ENCODE results near the gene RRP9.
"Not testable (repeated sequence)": the region's sequence is repeated elsewhere in the genome, so short reads cannot be mapped to it uniquely, and the experiment has no call there.

The RRP9 gene, protein sequence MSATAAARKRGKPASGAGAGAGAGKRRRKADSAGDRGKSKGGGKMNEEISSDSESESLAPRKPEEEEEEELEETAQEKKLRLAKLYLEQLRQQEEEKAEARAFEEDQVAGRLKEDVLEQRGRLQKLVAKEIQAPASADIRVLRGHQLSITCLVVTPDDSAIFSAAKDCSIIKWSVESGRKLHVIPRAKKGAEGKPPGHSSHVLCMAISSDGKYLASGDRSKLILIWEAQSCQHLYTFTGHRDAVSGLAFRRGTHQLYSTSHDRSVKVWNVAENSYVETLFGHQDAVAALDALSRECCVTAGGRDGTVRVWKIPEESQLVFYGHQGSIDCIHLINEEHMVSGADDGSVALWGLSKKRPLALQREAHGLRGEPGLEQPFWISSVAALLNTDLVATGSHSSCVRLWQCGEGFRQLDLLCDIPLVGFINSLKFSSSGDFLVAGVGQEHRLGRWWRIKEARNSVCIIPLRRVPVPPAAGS

DNA sequence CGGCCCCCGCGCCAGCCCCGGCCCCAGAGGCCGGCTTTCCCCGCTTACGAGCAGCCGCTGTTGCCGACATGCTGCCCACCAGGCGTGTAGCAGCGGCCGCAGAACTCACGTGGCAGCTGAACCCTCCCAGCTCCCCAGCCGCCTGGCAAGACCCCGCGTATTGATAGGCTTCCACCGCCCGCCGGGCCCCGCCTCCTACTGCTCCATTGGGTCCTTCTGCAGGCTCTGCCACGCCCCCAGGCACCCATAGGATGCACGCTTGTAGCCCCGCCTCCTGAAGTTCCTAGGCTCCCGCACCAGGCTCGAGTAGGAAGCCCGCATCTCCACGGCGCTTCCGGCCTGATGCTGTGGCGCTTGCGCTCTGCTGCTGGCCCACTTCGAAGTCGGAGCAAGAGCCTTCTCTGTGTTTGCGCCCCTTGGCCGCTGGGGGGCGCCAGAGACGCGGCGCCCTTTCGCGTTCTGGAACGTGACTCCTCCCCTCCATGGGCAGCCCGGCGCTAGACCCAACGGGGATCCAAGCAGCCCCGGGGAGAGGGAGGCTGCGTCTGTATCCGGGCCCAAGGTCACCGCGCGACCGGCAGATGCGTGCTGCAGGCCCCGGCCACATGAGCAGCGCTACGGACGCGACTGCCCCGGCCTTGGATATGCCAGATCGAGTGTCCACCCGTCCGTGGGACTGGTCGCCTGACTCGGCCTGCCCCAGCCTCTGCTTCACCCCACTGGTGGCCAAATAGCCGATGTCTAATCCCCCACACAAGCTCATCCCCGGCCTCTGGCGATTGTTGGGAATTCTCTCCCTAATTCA is at the start of gene RRP9, which contains the start of gene PARP3:
Gene RRP9, minus strand, starts transcription at position 107 of the 805 bp plus-strand sequence. Its CDS starts 37 bp downstream, at position 70.
Gene PARP3, plus strand, starts transcription at position 566 of the 805 bp plus-strand sequence. CDS start 993 bp downstream, outside the sequence.
- peak; percentile 100 for DNase-seq

DNA sequence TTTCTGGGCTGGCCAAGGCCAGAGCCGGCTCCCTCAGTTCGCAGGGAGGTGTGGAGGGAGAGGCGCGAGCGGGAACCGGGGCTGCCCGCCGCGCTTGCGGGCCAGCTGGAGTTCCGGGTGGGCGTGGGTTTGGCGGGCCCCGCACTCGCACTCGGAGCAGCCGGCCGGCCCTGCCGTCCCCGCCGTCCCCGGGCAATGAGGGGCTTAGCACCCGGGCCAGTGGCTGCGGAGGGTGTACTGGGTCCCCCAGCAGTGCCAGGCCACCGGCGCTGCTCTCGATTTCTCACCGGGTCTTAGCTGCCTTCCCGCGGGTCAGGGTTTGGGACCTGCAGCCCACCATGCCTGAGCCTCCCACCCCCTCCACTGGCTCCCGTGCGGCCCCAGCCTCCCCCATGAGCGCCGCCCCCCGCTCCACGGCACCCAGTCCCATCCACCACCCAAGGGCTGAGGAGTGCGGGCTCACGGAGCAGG is 48.8 kb upstream of the RRP9 start:
- DNase-seq: not testable (repeated sequence)

DNA sequence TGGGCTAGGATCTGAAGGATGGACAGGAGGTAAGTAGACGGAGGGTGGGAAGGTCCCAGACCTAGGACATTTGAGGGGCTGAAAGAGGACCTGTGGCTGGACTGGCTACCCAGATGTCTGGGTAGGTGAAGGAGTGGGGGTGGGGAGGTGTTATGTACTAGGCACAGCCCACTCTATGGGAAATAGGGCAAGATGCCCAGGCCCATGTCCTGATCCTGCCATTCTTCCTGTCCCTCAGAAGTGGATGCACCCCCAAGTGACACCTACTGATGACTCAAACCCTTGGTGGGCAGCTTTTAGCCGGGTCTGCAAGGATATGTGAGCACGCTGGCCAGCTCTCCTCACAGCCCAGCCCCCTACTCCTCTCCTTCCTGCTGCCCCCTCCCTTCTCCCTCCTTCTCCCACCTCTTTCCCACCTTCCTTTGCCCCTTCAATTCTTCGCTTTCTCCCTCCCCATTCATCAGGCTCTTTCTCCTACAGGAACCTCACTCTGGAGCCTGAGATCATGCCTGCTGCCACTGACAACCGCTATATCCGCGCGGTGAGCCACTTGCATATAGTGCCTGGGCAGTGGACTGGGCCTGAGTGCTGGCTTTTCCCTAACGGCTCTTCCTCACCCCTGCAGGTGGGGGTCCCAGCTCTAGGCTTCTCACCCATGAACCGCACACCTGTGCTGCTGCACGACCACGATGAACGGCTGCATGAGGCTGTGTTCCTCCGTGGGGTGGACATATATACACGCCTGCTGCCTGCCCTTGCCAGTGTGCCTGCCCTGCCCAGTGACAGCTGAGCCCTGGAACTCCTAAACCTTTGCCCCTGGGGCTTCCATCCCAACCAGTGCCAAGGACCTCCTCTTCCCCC is 46.8 kb upstream of the RRP9 start:
- DNase-seq: no peak

DNA sequence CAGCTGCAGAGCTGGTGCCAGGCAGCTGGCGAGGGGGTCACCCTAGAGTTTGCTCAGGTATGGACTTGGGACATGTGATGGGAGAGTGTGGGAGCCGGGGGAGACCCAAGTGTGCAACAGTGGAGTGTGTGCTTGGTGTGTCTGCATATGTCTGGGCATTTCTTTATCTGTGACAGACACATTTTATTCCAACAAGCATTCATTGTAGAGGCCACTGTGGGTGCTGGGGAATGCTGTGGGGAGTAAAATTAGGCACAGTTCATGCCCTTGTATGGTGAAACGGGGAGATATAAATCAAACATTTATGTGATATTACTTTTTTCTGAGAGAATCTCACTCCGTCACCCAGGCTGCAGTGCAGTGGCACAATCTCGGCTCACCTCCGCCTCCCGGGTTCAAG is 45.9 kb upstream of the RRP9 start:
- DNase-seq: no peak

DNA sequence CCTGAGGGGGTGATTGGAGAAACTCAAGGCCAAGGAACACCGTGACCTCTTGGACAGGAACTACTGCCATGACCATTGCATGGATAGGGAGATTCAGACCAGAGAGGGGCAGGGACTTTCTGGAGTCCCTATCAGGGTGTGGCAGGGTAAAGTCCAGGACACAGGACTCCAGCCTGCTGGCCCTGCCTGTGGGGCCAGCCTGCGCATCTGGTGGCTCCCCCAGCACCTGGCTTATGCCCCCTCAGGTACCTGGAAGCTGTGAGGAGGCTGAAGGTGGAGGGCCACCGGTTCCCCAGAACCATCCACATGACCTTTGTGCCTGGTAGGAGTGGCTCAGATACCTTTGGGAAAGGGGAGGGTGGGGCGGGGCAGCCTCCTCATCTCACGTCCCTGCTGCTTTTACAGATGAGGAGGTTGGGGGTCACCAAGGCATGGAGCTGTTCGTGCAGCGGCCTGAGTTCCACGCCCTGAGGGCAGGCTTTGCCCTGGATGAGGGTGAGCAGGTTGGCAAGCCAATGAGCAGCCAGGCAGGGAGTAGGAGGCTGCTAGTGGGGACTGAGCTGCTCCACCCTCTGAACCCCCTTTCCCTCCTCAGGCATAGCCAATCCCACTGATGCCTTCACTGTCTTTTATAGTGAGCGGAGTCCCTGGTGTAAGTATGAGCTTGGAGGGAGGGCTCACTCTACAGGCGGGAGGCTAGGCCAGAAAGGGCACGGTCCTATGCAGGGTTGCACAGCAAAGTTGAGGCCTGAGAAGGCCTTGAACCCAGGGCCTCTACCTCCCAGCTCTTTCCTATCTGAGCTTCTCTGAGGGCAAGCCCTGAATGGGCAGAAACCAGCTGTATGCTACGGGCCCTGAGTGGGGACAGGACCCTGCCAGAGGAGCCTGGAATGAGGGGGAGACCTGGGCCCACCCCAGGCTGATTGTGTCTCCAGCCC is 44.6 kb upstream of the RRP9 start:
- DNase-seq: no peak

DNA sequence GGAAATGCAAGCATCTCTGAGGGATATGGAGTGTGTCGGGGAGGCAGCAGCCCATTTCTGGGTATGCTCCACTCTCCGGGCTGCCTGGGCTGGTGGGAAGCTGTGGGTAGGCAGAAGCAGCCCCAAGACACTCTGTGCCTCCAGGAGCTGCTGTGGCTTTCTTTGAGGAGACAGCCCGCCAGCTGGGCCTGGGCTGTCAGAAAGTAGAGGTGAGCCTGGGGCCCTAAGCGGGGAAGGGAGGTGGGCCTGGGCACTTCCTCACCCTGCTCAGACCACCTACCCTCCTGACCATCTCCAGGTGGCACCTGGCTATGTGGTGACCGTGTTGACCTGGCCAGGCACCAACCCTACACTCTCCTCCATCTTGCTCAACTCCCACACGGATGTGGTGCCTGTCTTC is 43.4 kb upstream of the RRP9 start:
- DNase-seq: no peak

DNA sequence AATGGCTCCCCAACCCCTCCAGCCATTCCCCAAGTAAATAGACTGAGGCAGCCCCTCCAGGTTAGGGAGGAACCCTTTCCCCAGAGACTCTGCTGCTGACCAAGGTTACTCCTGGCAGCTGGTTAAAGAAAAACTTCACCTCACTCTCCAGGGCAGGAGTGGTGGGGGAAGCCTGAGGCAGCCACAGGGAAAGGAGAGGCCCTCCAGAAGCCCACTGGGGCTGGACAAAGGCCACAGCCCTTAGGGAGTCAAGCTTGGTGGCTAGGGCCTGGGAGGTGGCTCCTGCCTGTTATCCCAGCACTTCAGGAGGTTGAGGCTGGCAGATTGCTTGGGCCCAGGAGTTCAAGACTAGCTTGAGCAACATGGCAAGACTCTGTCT is 42.6 kb upstream of the RRP9 start:
- DNase-seq: no peak

DNA sequence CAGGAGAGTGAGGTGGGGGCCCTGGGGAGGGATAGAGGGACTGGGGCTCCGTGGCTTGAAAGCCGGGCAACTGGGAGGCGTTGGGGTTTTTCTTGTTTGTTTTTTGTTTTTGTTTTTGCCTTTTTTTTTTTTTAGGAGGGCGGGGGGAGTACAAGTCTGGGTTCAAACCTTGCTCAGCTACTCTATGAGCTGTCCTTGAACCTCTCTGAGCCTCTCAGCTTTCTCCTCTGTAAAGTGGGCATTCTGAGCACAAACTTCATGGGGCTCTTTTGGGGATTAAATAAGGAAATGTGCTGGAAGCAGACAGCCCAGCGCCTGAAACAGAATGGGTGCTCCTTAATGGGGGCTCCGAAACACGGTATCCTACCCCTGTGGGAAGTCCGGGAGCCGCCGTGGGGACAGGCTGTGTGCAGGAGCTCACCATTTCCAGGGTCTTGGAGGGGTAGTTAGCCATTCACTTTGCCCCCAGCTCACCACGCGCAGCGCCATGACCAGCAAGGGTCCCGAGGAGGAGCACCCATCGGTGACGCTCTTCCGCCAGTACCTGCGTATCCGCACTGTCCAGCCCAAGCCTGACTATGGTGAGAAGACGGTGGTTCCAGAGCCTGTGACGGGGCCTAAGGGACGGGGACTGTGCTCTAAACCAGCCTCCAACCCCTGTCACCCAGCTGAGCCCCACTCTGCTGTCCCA is 42.0 kb upstream of the RRP9 start:
- DNase-seq: no peak

DNA sequence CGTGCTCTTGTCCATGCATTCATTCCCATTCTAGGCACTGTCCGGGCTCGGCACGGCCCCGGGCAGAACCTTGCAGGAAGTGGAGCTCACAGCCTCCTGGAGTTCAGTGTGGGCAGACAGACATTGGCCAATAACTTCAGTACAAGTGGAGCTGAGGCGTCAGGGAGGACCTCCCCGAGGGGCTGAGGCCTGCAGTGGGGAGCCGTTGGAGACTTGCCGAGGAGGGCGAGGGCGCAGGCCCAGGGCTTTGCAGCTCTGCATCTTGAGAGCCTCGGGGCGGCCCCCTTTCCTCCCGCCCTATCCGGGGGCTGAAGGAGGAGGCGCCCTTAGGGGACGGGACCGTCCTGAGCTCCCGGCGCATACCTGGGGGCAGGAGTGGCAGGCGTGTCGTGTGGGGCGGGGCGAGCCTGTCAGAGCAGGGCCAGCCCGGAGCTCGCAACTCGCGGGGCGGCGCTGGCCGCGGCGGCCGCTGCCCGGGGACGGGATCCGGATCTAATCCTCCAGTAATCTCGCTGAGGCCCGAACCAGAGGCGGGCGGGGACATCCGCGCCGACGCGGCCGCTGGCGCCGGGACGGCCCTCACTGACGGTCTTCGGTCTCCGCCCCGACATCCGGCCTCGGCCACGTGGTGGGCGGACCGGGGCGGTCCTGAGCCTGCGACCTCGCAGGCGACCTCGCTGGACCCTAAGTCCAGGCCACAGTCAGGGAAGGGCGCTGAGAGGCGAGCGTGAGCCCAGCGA is 41.3 kb upstream of the RRP9 start, which contains the start of gene ACY1:
Gene ACY1, plus strand, starts transcription at position 698 of the 740 bp plus-strand sequence. CDS start 530 bp downstream, outside the sequence.
- peak; percentile 60 for DNase-seq

DNA sequence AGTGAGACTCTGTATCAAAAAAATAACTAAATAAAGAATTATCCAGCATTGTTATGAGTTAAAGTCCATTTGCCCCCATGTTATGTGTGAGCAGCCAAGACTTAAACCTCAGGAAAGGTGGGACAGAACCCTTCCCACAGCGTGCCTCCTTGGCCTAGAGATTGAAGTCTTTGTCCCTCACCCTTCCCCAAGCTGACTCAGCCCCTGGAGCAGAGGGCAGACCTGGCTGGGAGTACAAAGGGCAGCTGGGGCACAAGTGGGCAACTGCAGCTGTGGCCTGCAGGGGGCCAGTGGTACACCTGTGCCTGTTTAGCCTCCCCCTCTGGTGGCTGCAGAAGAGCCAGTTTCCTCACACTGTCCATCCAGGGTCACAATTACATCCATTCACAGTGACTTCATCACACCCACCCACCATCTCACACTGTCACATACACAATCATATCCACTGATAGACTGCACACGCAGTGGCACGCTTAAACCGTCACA is 40.7 kb upstream of the RRP9 start:
- DNase-seq: peak; percentile 19

DNA sequence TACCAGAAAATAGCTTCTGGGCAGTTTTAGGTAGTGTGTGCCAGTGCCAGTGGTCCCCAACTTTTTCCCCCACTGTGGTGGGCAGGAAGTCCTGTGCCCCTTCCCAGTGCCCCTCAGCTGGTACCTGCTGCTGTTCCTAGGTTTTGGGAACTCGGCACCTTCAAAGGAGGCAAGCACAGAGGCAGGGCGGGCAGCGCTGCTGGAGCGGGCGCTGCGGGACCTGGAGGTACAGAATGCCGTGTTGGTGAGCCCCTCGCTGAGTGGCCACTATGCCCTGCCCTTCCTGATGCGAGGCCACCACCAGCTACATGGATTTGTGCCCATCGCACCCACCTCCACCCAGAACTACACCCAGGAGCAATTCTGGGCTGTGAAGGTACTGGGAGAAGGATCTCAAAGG is 38.5 kb upstream of the RRP9 start:
- DNase-seq: no peak

DNA sequence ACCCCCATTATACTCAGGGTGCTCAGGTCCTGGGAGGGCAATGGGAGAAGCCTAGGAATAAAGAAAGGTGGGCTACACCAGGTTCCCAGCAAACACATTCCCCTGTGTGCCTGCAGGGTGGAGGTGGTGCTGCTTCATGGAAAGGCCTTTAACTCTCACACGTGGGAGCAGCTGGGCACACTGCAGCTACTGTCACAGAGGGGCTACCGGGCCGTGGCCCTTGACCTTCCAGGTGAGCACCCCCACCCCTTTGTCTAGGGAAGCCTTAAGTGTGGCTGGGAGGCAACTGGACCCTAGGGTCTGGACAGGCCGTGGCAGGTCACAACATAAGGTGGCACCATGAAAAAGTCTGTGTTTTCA is 36.4 kb upstream of the RRP9 start:
- no peak for DNase-seq

DNA sequence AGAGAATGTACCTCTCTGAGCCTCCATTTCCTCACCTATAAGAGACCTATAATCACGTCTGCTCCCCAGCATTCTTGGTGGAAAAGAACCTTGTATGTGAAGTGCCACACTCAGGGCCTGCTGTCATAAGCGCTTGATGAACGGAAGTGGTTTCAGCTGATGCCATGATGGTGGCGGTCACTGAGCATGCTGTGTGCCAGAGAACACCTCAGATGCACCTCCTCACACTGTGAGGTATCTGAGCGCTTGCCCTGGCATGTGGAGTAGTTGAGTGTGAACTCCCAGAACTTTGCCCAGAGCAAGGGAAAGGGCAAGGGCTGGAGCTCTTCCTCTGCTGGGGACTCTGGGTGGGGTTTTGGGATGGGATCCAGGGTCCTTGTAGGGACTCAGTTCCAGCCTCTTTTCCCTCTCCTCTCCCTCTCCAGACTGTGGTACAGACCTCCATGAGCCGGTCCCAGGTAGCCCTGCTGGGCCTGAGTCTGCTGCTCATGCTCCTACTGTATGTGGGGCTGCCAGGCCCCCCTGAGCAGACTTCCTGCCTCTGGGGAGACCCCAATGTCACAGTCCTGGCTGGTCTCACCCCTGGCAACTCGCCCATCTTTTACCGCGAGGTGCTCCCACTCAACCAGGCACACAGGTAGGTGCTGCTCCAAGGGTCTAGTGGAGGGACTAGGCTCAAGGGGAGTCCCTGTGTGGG is 35.9 kb upstream of the RRP9 start:
- peak; percentile 20 for DNase-seq

DNA sequence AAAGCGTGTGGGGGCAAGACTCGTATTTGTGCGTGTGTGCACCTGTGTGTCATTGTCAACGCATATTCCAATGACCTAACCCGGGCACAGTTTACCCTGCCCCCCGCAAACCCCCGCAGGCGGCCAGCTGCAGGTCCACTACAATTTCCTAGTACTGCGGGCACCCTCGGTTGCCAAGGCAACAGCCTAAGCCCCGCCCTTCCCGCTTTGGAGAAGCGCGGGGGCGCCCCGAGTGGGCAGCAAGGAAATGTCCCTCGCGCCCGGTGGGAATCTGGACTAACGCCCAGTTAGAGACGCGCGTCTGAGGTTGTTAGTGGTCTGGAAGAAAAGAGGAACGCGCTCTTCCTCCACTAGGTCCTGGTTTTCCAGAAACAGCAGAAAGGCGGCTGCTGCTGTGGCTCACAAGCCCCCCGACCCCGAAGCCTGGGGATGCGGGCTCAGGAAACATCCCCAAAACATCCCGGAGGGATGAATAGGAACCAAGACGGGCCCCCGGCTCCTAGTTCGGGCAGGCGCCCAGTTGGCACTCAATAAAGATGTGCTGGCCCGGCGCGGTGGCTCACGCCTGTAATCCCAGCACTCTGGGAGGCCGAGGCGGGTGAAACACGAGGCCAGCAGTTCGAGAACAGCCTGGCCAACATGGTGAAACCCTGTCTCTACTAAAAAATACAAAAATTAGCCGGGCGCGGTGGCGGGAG is 34.3 kb upstream of the RRP9 start:
- peak; percentile 32 for DNase-seq

DNA sequence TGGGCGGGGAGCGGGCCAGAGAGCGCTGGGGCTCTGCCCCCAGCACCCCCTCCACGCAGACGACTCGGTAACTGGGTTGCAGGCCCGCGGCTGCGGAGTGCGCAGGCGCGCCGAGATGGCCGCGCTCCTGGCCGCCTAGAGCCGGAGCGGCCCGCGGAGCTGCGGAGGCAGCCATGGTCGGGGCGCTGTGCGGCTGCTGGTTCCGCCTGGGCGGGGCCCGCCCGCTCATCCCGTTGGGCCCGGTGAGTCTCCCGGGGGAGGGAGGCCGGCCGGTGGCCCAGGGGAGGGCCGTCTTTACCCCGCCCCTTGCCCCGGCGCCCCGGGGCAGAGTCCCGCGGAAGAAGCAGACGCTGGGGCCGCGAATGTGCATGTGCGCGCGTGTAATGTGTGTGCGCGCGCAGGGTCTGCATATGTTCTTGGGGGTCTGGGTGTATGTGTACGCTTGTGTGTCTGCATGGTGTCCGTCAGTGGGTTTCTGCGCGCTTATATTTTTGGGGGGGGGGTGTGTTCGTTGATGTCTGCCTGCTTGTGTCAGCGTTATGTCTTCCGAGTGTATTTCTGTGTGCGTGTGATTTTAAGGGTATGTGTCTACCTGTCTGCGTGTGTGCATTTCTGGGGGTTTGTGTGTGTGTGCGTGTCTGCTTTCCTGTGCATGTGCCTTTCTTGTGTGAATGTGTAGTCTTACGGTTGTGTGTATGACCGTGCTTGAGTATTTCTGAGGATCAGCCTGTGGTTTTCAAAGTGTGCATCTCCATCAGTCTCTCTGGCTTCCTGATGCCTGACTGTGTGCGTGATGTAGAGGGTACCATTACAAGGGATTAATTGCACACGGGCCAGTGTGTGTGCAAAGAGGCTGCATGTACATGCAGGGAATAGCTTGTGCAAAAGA is 33.5 kb upstream of the RRP9 start, which contains the start of gene ABHD14A:
Gene ABHD14A, plus strand, starts transcription at position 102 of the 889 bp plus-strand sequence. Its CDS starts 72 bp downstream, at position 174.
- peak; percentile 79 for DNase-seq

DNA sequence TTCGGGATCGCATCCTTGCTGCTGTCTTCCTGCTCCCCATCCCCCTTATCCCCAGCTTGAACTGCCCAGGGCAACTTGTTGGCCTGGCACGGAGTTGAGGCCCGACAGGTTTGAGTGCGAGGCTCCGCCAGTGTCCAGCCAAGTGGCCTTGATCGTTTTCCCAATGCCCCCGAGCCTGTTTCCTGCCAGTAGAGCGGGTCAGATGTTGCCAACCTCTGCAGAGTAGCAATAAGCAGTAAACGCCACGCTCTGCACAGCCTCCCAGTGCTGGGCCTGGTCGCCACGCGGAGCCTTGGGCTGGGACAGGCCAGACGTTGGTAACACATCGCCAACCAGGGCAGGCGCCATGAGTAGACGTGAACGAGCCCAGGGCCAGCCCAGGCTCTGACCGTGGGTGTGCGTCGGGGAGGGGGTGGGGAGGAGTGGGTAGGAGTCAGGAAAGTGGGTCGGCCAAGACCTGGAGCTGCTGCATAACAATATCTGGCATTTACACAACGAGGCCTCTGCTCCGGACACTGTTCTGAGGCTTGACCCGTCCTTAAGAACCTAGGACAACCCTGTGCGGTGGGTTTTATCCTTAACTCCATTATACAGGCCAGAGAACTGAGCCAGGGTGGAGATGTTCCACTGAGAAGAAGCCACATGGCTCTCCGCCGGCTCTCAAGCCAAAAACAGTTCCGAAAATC is 32.7 kb upstream of the RRP9 start:
- DNase-seq: no peak

DNA sequence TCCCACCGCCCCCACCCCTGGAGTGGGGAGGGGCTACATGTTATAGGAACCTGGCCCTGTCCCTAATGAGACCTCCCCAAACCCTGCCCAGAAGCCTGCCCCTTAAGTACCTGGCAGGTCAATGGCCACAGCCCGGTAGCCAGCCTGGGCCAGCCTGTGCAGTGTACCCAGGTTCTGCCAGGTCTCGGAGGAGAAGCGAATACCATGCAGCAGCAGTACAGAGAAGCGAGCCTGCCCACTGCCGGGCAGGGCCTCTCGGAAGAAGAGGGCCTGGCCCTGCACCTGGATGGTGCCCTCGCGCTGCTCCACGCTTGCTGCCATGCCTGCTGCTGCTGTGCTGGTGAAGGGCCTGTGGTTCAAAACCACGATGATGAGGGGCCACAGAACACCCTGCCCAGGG is 29.6 kb upstream of the RRP9 start:
- no peak for DNase-seq
